GM23338 (cell line): ENCODE measurements around the gene SLC39A11. TPM values are rescaled to one million over a fixed set of nuclear protein-coding genes. Genes with fewer than 3 reads are reported as not detected.
"Not testable (repeated sequence)": the region's sequence is repeated elsewhere in the genome, so short reads cannot be mapped to it uniquely, and the experiment has no call there.

Source experiments
- ATAC-seq: fragments of 200-7000 bp; cut with Tn5 transposase; 3 replicates; pipeline ENCODE4 v1.9.1; 2020
- DNase-seq: peaks from one replicate; pipeline ENCODE4 v3.0.0-alpha.2; 2015; ENCODE audit warnings: low spot score
- H2AFZ ChIP-seq: fragments of 200-600 bp; sonication (generic); 2 replicates; pipeline ENCODE4 v1.8.0; 2016; ENCODE audit warnings: antibody characterized with exemption, mild to moderate bottlenecking, moderate library complexity
- H3F3A ChIP-seq: fragments of 200-600 bp; sonication (generic); replicated peaks from 2 replicates; pipeline ENCODE4 v1.8.0; 2017; ENCODE audit warnings: antibody characterized with exemption, mixed run types, low read depth
- H3K27ac ChIP-seq: fragments of 200-600 bp; sonication (generic); 2 replicates; pipeline ENCODE4 v1.6.1; 2016; ENCODE audit warnings: low read depth
- H3K27me3 ChIP-seq: fragments of 200-600 bp; sonication (generic); 2 replicates; pipeline ENCODE4 v1.8.0; 2016; ENCODE audit warnings: mild to moderate bottlenecking, mixed run types, moderate library complexity; ENCODE audit not compliant: insufficient read depth
- H3K36me3 ChIP-seq: fragments of 200-600 bp; sonication (generic); 2 replicates; pipeline ENCODE4 v1.8.0; 2016; ENCODE audit warnings: mild to moderate bottlenecking; ENCODE audit not compliant: insufficient read depth
- H3K4me1 ChIP-seq: fragments of 200-600 bp; sonication (generic); 2 replicates; pipeline ENCODE4 v1.8.0; 2016; ENCODE audit warnings: mild to moderate bottlenecking, moderate library complexity; ENCODE audit not compliant: insufficient read depth
- H3K4me2 ChIP-seq: fragments of 200-600 bp; sonication (generic); 2 replicates; pipeline ENCODE4 v1.7.1; 2017; ENCODE audit warnings: mixed run types
- H3K4me3 ChIP-seq: fragments of 200-600 bp; sonication (generic); 2 replicates; pipeline ENCODE4 v1.6.1; 2016; ENCODE audit warnings: mixed run types
- H3K79me2 ChIP-seq: fragments of 200-600 bp; sonication (generic); replicated peaks from 2 replicates; pipeline ENCODE4 v1.8.0; 2017; ENCODE audit warnings: mild to moderate bottlenecking; ENCODE audit not compliant: insufficient read depth
- H3K9me2 ChIP-seq: fragments of 200-600 bp; sonication (generic); 2 replicates; pipeline ENCODE4 v1.8.0; 2017; ENCODE audit not compliant: insufficient read depth
- H4K20me1 ChIP-seq: fragments of 200-600 bp; sonication (generic); replicated peaks from 2 replicates; pipeline ENCODE4 v1.8.0; 2017; ENCODE audit warnings: mild to moderate bottlenecking; ENCODE audit not compliant: insufficient read depth
- H3K27ac Mint-ChIP-seq: 2 replicates; pipeline ENCODE4 v1.8.0; 2020; ENCODE audit warnings: inconsistent platforms, mild to moderate bottlenecking, moderate library complexity, mixed read lengths
- H3K27me3 Mint-ChIP-seq: 3 replicates; pipeline ENCODE4 v1.8.0; 2022; ENCODE audit warnings: low read depth, mild to moderate bottlenecking, moderate library complexity, mixed read lengths, inconsistent platforms; ENCODE audit not compliant: insufficient read depth, poor library complexity
- H3K36me3 Mint-ChIP-seq: 3 replicates; pipeline ENCODE4 v1.8.0; 2021; ENCODE audit warnings: low read depth, mild to moderate bottlenecking, inconsistent platforms, moderate library complexity, mixed read lengths
- H3K4me1 Mint-ChIP-seq: 3 replicates; pipeline ENCODE4 v1.8.0; 2020; ENCODE audit warnings: mild to moderate bottlenecking, inconsistent platforms, mixed read lengths
- H3K4me3 Mint-ChIP-seq: 3 replicates; pipeline ENCODE4 v1.8.0; 2021; ENCODE audit warnings: moderate library complexity, mild to moderate bottlenecking, inconsistent platforms, mixed read lengths
- H3K9me3 Mint-ChIP-seq: 3 replicates; pipeline ENCODE4 v1.8.0; 2020; ENCODE audit warnings: moderate library complexity, mild to moderate bottlenecking, inconsistent platforms, mixed read lengths
- CREB1 ChIP-seq: fragments of 250-450 bp; sonication (Bioruptor Pico); IDR thresholded peaks from 2 replicates; pipeline ENCODE4 v1.5.0; 2020; ENCODE audit warnings: low read depth, mild to moderate bottlenecking, moderate library complexity
- CTCF ChIP-seq, 2 experiments: fragments of 200-600 bp in 1 of 2; sonication (generic) in 1 of 2; conservative IDR thresholded peaks; 2 replicates each; pipeline versions ENCODE4 v1.5.1 to v1.6.1; 2016 to 2017; ENCODE audit warnings: antibody characterized with exemption in 2 of 2, low read depth in 2 of 2, mild to moderate bottlenecking in 2 of 2, moderate library complexity in 1 of 2
- ETS1 ChIP-seq: IDR thresholded peaks from 2 replicates; pipeline ENCODE4 v1.6.1; 2016; ENCODE audit warnings: antibody characterized with exemption
- EZH2 ChIP-seq: fragments of 200-600 bp; sonication (generic); IDR thresholded peaks from one replicate; pipeline ENCODE4 v1.8.0; 2017; ENCODE audit warnings: antibody characterized with exemption, mild to moderate bottlenecking, low read depth; ENCODE audit not compliant: unreplicated experiment
- JUNB ChIP-seq: IDR thresholded peaks from one replicate; pipeline ENCODE4 v1.6.1; 2016; ENCODE audit warnings: antibody characterized with exemption; ENCODE audit not compliant: unreplicated experiment
- NANOG ChIP-seq: IDR thresholded peaks from 2 replicates; pipeline ENCODE4 v1.6.1; 2016; ENCODE audit warnings: antibody characterized with exemption, borderline replicate concordance
- POLR2AphosphoS5 ChIP-seq: IDR thresholded peaks from 2 replicates; pipeline ENCODE4 v1.6.1; 2016; ENCODE audit warnings: antibody characterized with exemption, low read depth
- ZNF114 ChIP-seq: fragments of 250-450 bp; sonication (Bioruptor Pico); IDR thresholded peaks from 2 replicates; pipeline ENCODE4 v1.5.0; 2020; ENCODE audit warnings: mild to moderate bottlenecking, moderate library complexity
- ZNF331 ChIP-seq: fragments of 250-450 bp; sonication (Bioruptor Pico); IDR thresholded peaks from 2 replicates; pipeline ENCODE4 v1.5.0; 2020; ENCODE audit warnings: low read depth, mild to moderate bottlenecking, moderate library complexity
- ZNF462 ChIP-seq: fragments of 250-450 bp; sonication (Bioruptor Pico); IDR thresholded peaks from 2 replicates; pipeline ENCODE4 v1.5.0; 2020; ENCODE audit warnings: mild to moderate bottlenecking, moderate library complexity
- polyA plus RNA-seq: library from polyadenylated mRNA; unstranded; fragments of >200 nt; fragmentation: Nextera tagmentation; extraction: Ambion mirVana; gene quantifications from 2 replicates; pipeline ENCODE4 v1.2.1, GENCODE V29; 2016
- total RNA-seq: library from RNA; depleted of rRNA; stranded (reverse); fragments of >200 nt; shearing (Covaris generic); gene quantifications from 2 replicates; pipeline ENCODE4 v1.2.3, GENCODE V29; 2014

SLC39A11 gene
- total and polyA plus RNA-seq, 2 experiments from 2014 or later, result 10.8 to 18.1 TPM

DNA sequence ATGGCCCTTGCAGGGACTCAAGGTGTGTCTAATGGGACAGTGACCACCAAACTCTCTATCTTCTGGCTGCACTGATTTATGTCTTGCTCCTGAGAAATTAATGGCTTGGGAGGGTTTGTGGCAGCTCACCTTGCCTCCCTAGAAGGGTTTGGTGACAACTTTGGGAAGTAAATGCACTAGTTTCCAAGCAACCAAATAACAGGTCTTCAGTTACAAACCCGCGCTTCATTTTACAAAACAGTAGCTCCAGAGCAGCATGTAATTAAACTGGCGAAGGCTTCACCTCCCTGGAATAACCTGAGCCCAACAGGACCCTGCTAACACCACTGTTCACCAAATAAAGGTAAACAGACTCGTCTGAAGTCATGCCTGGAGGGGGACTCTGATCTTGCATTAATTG is 318.3 kb downstream of the SLC39A11 start:
- Histone ChIP-seq H3K4me2 (no peak overlapping the region), H2AFZ (no peak overlapping the region), H3K4me3 (no peak overlapping the region), H3K36me3 (no peaks in the 10 kb centered on the region), H3K4me1 (peaks cover 10% of the 10 kb centered on the region; the same call in 1 of the 2 replicates), H3K9me2 (no peaks in the 10 kb centered on the region; the same call in 1 of the 2 replicates), H3K27me3 (no peaks in the 10 kb centered on the region), H3K79me2 (no peaks in the 10 kb centered on the region), H4K20me1 (no peaks in the 10 kb centered on the region), H3F3A (no peaks in the 10 kb centered on the region), H3K27ac (no peak overlapping the region)
- H3K4me3 Mint-ChIP-seq, result no peak overlapping the region
- no peak overlapping the region for H3K27ac Mint-ChIP-seq
- no peak for ATAC-seq
- no peak for TF ChIP-seq ZNF331 (CRISPR knock-in tag)
- TF ChIP-seq CTCF (conservative IDR thresholded peaks at IDR 0.05; ENCODE audit: low read depth in 2 of 2), result no peak
- TF ChIP-seq JUNB, result no peak
- TF ChIP-seq EZH2, result no peak
- no peak for TF ChIP-seq POLR2AphosphoS5
- TF ChIP-seq NANOG, result no peak
- TF ChIP-seq CREB1 (CRISPR knock-in tag), result no peak
- no peak for TF ChIP-seq ZNF114 (CRISPR knock-in tag)
- TF ChIP-seq ZNF462 (CRISPR knock-in tag), result no peak
- no peak for TF ChIP-seq ETS1
- H3K4me1 Mint-ChIP-seq, result peaks cover 15% of the 10 kb centered on the region; the same call in 2 of the 3 replicates
- peaks cover 1% of the 10 kb centered on the region for H3K27me3 Mint-ChIP-seq
- H3K9me3 Mint-ChIP-seq, result peaks cover 9% of the 10 kb centered on the region
- H3K36me3 Mint-ChIP-seq, result peaks cover 8% of the 10 kb centered on the region
- no peak for DNase-seq

DNA sequence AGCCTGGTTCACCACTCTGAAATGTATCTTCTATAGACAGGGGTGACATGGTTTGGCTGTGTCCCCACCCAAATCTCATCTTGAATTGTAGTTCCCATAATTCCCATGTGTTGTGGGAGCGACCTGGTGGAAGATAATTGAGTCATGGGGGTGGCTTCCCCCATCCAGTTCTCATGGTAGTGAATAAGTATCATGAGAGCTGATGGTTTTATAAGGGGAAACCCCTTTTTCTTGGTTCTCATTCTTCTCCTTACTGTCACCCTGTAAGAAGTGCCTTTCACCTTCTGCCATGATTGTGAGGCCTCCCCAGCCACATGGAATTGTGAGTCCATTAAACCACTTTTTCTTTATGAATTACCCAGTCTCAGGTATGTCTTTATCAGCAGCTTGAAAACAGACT is 319.3 kb downstream of the SLC39A11 start:
- not testable (repeated sequence) for H3K4me2 ChIP-seq, H3K27ac ChIP-seq, ATAC-seq, H3K4me3 Mint-ChIP-seq, H3K79me2 ChIP-seq, H3K27ac Mint-ChIP-seq, H3K9me2 ChIP-seq, H4K20me1 ChIP-seq, DNase-seq, H2AFZ ChIP-seq, H3K27me3 ChIP-seq, H3K4me3 ChIP-seq, H3K27me3 Mint-ChIP-seq, H3K36me3 ChIP-seq, H3F3A ChIP-seq
- Mint-ChIP-seq H3K9me3 (peaks cover 15% of the 10 kb centered on the region), H3K4me1 (peaks cover 15% of the 10 kb centered on the region; the same call in 2 of the 3 replicates), H3K36me3 (peaks cover 12% of the 10 kb centered on the region)
- peaks cover 10% of the 10 kb centered on the region; the same call in 1 of the 2 replicates for H3K4me1 ChIP-seq
